NCI-H82 treated with DMSO at 0.1 percent for 48 hours (cell line): ENCODE results near the gene CD163L1.
"Not testable (repeated sequence)": the region's sequence is repeated elsewhere in the genome, so short reads cannot be mapped to it uniquely, and the experiment has no call there.

Source experiments
- DNase-seq: peaks from one replicate; lab custom pipeline; 2025; ENCODE audit not compliant: unreplicated experiment; lab: John Stamatoyannopoulos, UW

Gene CD163L1

GRCh38 chr12:7337790-7338189 is 106.2 kb downstream of the CD163L1 start:
- DNase-seq = not testable (repeated sequence)

- no peak for DNase-seq
These were observed 116.0 kb downstream of the CD163L1 start for GRCh38 chr12:7327918-7328317.

DNA sequence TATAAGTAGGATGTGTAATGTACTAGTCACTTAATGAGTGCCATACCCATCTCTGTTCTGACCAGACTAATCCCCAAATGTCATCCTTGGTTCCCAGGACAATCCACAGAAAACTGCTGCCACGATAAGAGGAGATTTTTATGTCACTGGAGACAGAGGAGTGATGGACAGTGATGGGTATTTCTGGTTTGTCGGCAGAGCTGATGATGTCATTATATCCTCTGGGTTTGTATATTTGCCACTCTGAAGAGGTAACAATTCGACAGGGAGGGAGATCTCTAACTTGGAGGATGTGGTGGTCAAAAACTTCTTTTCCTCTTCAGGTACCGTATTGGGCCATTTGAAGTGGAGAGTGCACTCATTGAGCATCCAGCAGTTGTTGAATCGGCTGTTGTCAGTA is 119.8 kb downstream of the CD163L1 start:
- DNase-seq = no peak

DNA sequence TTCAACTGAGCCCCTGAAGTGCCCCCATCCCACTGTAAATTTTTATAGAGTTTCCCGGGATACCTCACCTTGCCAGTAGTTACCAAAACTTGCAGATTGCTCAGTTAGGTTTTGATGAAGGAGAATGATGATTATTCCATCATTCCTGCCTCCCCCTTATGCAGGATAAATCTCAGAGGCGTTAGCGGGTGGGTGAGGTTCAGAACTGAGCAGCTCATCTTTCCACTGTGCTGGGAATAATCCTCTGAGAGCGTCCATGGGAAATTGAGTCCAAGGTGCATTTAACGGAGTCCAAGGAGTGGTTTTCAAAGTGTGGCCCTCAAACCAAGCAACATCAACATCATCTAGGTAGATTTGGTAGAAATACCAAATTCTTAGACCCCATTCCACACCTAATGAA is 121.4 kb downstream of the CD163L1 start:
- DNase-seq = no peak

GRCh38 chr12:7321624-7322023 is 122.3 kb downstream of the CD163L1 start:
- DNase-seq = no peak

DNA sequence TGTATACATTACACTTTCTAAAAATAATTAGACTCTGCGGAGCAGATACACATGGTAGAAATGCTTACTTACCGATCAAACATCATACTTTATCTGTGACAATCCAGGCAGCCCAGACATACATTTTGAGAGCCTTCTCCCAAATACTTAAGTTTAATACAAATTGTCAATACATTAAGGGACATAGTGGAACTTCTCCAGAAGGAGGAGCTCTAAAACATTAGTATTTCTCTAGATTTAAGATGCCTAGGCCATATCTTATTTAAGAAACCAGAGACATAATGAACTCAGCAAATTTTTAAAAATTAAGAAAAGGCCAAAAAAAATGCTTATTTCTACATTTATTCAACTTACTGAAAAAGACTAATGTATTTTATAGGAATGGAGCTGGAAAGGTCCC is 124.0 kb downstream of the CD163L1 start:
- DNase-seq = no peak

DNA sequence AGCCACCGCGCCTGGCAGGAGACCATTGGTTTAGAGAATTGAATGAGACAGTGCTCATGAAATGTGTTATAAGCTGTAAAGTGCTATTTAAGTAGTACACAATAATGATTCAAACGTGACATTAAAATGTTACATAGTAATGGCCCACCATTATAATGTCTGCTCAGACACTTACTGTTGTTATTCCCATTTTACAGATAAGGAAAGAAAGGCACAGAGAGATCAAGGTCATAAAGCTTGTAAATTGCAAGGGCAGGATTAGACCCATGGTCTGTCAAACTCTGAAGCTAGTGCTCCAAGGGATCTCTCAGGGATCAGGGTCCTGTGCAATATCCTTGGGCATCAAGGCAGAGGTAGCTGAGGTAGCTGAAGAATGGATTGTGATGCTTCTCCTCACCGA is 133.9 kb downstream of the CD163L1 start:
- no peak for DNase-seq
